Memory B cell (primary cell): Measurements from ENCODE around the gene ZFP1.

Source experiments
- ATAC-seq: fragments of 150-1000 bp; cut with Tn5 transposase; 2 replicates; pipeline ENCODE4 v1.10.0; 2021; ENCODE audit warnings: low read depth, mild to moderate bottlenecking, moderate library complexity
- DNase-seq, 2 donors: peaks; one replicate each; pipeline ENCODE4 v3.0.0; 2022; ENCODE audit warnings: low spot score in 2 of 2
- H3K27ac Mint-ChIP-seq: one replicate; pipeline ENCODE4 v1.8.0; 2022; ENCODE audit warnings: mild to moderate bottlenecking, moderate library complexity, mixed read lengths
- H3K27me3 Mint-ChIP-seq: one replicate; pipeline ENCODE4 v1.8.0; 2022; ENCODE audit warnings: mixed read lengths
- H3K36me3 Mint-ChIP-seq: one replicate; pipeline ENCODE4 v1.8.0; 2022; ENCODE audit warnings: mild to moderate bottlenecking, mixed read lengths
- H3K4me1 Mint-ChIP-seq: one replicate; pipeline ENCODE4 v1.8.0; 2022; ENCODE audit warnings: mixed read lengths
- H3K4me3 Mint-ChIP-seq: one replicate; pipeline ENCODE4 v1.8.0; 2022; ENCODE audit warnings: mild to moderate bottlenecking, moderate library complexity, mixed read lengths
- H3K9me3 Mint-ChIP-seq: one replicate; pipeline ENCODE4 v1.8.0; 2022; ENCODE audit warnings: mixed read lengths

ZFP1 gene

GRCh38 chr16:75109732-75110243, 38.5 kb upstream of the ZFP1 start:
- Mint-ChIP-seq H3K4me1 (peaks cover 31% of the 10 kb centered on the region), H3K27ac (no peak overlapping the region)

GRCh38 chr16:75110637-75111513, 37.4 kb upstream of the ZFP1 start:
- peak; percentile 79 for ATAC-seq
- peak; percentile 75 to 79 for DNase-seq
- Mint-ChIP-seq H3K4me1 (peaks cover 28% of the 10 kb centered on the region), H3K27ac (no peak overlapping the region), H3K36me3 (no peaks in the 10 kb centered on the region), H3K9me3 (no peaks in the 10 kb centered on the region), H3K4me3 (peak overlapping the region; percentile 77), H3K27me3 (peaks cover 35% of the 10 kb centered on the region)

More at GRCh38 chr16:75109732-75110243, 38.5 kb upstream of the ZFP1 start:
- no peaks in the 10 kb centered on the region for H3K9me3 Mint-ChIP-seq
- DNase-seq = no peak
- no peaks in the 10 kb centered on the region for H3K36me3 Mint-ChIP-seq
- no peak for ATAC-seq
- H3K4me3 Mint-ChIP-seq = no peak overlapping the region
- H3K27me3 Mint-ChIP-seq = peaks cover 35% of the 10 kb centered on the region

GRCh38 chr16:75111514-75111940, 36.8 kb upstream of the ZFP1 start:
- Mint-ChIP-seq H3K27me3 (peaks cover 33% of the 10 kb centered on the region), H3K4me1 (peaks cover 28% of the 10 kb centered on the region), H3K36me3 (no peaks in the 10 kb centered on the region), H3K27ac (no peak overlapping the region), H3K4me3 (no peak overlapping the region), H3K9me3 (no peaks in the 10 kb centered on the region)
- no peak for DNase-seq
- peak; percentile 26 for ATAC-seq

GRCh38 chr16:75111961-75112733, 36.2 kb upstream of the ZFP1 start:
- H3K4me1 Mint-ChIP-seq = peaks cover 28% of the 10 kb centered on the region
- H3K4me3 Mint-ChIP-seq = no peak overlapping the region
- ATAC-seq (no peak), DNase-seq (no peak)
- no peak overlapping the region for H3K27ac Mint-ChIP-seq
- H3K27me3 Mint-ChIP-seq = peaks cover 30% of the 10 kb centered on the region
- H3K9me3 Mint-ChIP-seq = no peaks in the 10 kb centered on the region
- H3K36me3 Mint-ChIP-seq = no peaks in the 10 kb centered on the region

GRCh38 chr16:75112734-75113491, 35.4 kb upstream of the ZFP1 start:
- no peak for DNase-seq
- H3K36me3 Mint-ChIP-seq = no peaks in the 10 kb centered on the region
- no peak for ATAC-seq
- no peak overlapping the region for H3K4me3 Mint-ChIP-seq
- peaks cover 28% of the 10 kb centered on the region for H3K4me1 Mint-ChIP-seq
- no peak overlapping the region for H3K27ac Mint-ChIP-seq
- peaks cover 29% of the 10 kb centered on the region for H3K27me3 Mint-ChIP-seq
- H3K9me3 Mint-ChIP-seq = no peaks in the 10 kb centered on the region

- H3K4me1 Mint-ChIP-seq = peaks cover 28% of the 10 kb centered on the region
- no peaks in the 10 kb centered on the region for H3K9me3 Mint-ChIP-seq
- H3K27ac Mint-ChIP-seq = no peak overlapping the region
- no peaks in the 10 kb centered on the region for H3K36me3 Mint-ChIP-seq
- peaks cover 25% of the 10 kb centered on the region for H3K27me3 Mint-ChIP-seq
- ATAC-seq (no peak), DNase-seq (no peak)
- H3K4me3 Mint-ChIP-seq = no peak overlapping the region
Measured at GRCh38 chr16:75113541-75114121, 34.7 kb upstream of the ZFP1 start.

- ATAC-seq (no peak), DNase-seq (no peak)
- Mint-ChIP-seq H3K36me3 (no peaks in the 10 kb centered on the region), H3K4me3 (no peak overlapping the region), H3K9me3 (no peaks in the 10 kb centered on the region), H3K4me1 (peaks cover 22% of the 10 kb centered on the region), H3K27ac (no peak overlapping the region), H3K27me3 (peaks cover 21% of the 10 kb centered on the region)
Measured at GRCh38 chr16:75114179-75114945, 34.0 kb upstream of the ZFP1 start.

GRCh38 chr16:75114946-75115825, 33.1 kb upstream of the ZFP1 start:
- no peak overlapping the region for H3K27ac Mint-ChIP-seq
- H3K4me1 Mint-ChIP-seq = peaks cover 15% of the 10 kb centered on the region
- H3K9me3 Mint-ChIP-seq = no peaks in the 10 kb centered on the region
- DNase-seq = no peak
- no peaks in the 10 kb centered on the region for H3K36me3 Mint-ChIP-seq
- H3K27me3 Mint-ChIP-seq = peaks cover 19% of the 10 kb centered on the region
- H3K4me3 Mint-ChIP-seq = no peak overlapping the region
- no peak for ATAC-seq

- no peak for DNase-seq
- H3K27ac Mint-ChIP-seq = no peak within 1 kb of the TSS
- no peak within 1 kb of the TSS for H3K4me3 Mint-ChIP-seq
- ATAC-seq = no peak
- peaks cover 4% of the 10 kb centered on the region for H3K4me1 Mint-ChIP-seq
- H3K27me3 Mint-ChIP-seq = peaks cover 13% of the 10 kb centered on the region
- no peaks in the 10 kb centered on the region for H3K36me3 Mint-ChIP-seq
- H3K9me3 Mint-ChIP-seq = peaks cover under 1% of the 10 kb centered on the region
Measured at GRCh38 chr16:75116081-75116910, 32.0 kb upstream of the ZFP1 start, which contains the start of gene LDHD. LDHD (minus strand) TSS chr16:75116780; CDS start chr16:75116720, 60 bp downstream.

- Mint-ChIP-seq H3K9me3 (peaks cover 2% of the 10 kb centered on the region), H3K4me3 (no peak overlapping the region), H3K27ac (no peak overlapping the region), H3K27me3 (peaks cover 9% of the 10 kb centered on the region), H3K4me1 (peaks cover 3% of the 10 kb centered on the region), H3K36me3 (no peaks in the 10 kb centered on the region)
- ATAC-seq (no peak), DNase-seq (no peak)
Measured at GRCh38 chr16:75116911-75117245, 31.4 kb upstream of the ZFP1 start.

GRCh38 chr16:75118943-75119539, 29.3 kb upstream of the ZFP1 start:
- H3K27ac Mint-ChIP-seq = no peak overlapping the region
- H3K4me1 Mint-ChIP-seq = no peaks in the 10 kb centered on the region
- H3K27me3 Mint-ChIP-seq = no peaks in the 10 kb centered on the region
- no peak overlapping the region for H3K4me3 Mint-ChIP-seq
- ATAC-seq (no peak), DNase-seq (no peak)
- H3K9me3 Mint-ChIP-seq = peaks cover 5% of the 10 kb centered on the region
- H3K36me3 Mint-ChIP-seq = peaks cover 3% of the 10 kb centered on the region
